Mesenteric fat pad (tissue), 1 donor: ENCODE results near the gene PATJ. TPM values are rescaled to one million over a fixed set of nuclear protein-coding genes. Genes with fewer than 3 reads are reported as not detected.
"Not testable (repeated sequence)": the region's sequence is repeated elsewhere in the genome, so short reads cannot be mapped to it uniquely, and the experiment has no call there.

ENCODE experiments used
- DNase-seq: peaks from one replicate; pipeline ENCODE4 v3.0.0-alpha.2; 2020; ENCODE audit warnings: low spot score
- long read RNA-seq: library from polyadenylated mRNA; unstranded; transcript quantifications from one replicate; pipeline ENCODE4 v2.0.0, GENCODE V29; 2020
- total RNA-seq: library from RNA; stranded (reverse); fragmentation: NEBNext Ultra II Directional; extraction: Animal tissue kit (Norgen Biotek cat#: 25700); gene quantifications from one replicate; pipeline ENCODE4 v1.2.1, GENCODE V29; 2021
- donor health status: DM: yes; HTN: yes; CAD: no.

The PATJ gene, protein sequence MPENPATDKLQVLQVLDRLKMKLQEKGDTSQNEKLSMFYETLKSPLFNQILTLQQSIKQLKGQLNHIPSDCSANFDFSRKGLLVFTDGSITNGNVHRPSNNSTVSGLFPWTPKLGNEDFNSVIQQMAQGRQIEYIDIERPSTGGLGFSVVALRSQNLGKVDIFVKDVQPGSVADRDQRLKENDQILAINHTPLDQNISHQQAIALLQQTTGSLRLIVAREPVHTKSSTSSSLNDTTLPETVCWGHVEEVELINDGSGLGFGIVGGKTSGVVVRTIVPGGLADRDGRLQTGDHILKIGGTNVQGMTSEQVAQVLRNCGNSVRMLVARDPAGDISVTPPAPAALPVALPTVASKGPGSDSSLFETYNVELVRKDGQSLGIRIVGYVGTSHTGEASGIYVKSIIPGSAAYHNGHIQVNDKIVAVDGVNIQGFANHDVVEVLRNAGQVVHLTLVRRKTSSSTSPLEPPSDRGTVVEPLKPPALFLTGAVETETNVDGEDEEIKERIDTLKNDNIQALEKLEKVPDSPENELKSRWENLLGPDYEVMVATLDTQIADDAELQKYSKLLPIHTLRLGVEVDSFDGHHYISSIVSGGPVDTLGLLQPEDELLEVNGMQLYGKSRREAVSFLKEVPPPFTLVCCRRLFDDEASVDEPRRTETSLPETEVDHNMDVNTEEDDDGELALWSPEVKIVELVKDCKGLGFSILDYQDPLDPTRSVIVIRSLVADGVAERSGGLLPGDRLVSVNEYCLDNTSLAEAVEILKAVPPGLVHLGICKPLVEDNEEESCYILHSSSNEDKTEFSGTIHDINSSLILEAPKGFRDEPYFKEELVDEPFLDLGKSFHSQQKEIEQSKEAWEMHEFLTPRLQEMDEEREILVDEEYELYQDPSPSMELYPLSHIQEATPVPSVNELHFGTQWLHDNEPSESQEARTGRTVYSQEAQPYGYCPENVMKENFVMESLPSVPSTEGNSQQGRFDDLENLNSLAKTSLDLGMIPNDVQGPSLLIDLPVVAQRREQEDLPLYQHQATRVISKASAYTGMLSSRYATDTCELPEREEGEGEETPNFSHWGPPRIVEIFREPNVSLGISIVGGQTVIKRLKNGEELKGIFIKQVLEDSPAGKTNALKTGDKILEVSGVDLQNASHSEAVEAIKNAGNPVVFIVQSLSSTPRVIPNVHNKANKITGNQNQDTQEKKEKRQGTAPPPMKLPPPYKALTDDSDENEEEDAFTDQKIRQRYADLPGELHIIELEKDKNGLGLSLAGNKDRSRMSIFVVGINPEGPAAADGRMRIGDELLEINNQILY (N-terminal part only)
- total RNA-seq: 11.1 TPM
- long read RNA-seq, partial matches to known transcripts: 5 of 8 reads
- long read RNA-seq, other reads (novel, unspliced or antisense): 3 of 8 reads

DNA sequence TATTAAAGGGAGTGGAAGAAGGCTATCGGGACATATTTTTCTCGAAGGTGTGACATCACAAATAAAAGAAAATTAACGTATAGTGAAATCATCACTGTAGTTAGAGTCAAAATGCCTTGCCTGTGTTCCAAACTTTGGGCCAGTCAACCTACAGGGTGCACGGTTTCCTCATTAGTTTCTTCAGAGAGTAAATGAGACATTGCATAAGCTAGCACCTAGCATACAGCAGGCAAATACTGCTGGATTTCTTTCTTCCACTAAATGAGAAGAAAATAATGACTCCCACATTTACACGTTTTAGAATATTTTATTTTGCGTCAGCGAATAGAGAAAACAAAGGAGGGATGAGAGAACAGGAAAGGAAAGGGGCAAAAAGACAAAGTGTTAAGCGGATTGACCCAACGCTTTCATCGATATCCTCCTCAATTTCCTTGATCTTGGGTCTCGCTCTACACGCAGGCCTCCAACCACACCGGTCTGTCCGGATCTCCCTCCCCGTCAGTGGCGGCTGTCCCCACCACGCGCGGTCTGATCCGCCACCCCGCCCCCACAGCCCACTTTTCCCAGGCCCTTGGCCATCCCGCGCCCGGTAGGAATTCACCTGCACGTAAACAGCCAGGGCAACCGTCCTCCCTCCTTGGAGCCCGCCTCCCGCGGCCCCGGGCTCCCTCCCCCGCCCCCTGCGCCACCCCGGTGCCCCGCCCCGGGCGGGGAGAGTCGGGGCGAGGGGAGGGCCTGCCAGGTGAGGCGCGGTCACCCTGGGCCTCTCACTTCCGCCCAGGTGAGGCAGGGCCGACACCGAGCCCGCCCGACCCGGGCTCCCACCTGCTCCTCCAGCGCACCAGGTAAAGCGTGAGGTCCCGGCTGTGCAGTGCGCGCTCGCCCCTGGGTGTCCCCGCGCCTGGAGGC, at the start of gene PATJ:
Gene PATJ (plus strand): TSS at position 770 of the 909 bp plus-strand sequence. CDS start 20,413 bp downstream, outside the sequence.
- no peak for DNase-seq

DNA sequence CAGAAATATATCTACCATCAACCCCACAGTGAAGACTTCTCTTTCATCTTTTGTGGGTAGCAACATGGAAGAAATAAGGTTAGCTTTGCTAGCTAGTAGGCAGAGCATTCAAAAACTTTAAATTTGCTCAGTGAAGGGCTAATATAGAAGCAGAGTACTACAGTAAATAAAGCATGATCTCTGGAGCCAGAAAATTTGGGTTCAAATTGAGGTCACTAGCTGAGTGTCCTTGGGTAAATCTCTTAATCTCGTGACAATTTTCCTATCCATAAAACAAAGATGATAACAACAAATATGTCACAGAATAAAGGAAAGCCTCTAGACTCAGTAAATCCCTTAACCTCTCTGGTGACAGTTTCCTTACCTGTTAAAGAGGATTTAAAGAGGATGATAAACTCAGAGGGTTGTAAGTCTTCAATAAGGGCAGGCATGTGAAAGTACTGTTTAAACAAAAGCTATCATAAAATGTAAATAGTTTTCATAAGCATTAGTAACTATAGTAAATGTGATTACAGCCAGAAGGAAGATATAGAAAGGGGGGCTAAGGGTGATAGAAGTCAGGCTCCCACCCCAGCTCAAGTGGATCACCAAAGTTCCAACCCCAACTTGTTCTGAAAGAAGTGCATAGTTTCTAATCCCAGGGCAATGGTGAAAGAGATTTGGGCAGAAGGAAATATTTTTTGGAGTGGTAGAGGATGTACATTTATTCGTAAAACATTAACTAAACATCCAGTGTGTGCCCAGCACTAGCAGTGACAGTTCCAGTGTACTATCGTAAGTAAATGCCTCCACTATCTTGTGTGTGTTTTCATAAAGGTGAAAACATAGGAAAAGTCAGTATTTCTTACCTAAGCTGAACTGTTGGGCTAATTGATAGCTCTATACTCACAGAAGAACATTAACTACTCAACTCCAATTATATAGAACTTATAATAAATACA, 42.1 kb upstream of the PATJ start:
- DNase-seq: no peak

DNA sequence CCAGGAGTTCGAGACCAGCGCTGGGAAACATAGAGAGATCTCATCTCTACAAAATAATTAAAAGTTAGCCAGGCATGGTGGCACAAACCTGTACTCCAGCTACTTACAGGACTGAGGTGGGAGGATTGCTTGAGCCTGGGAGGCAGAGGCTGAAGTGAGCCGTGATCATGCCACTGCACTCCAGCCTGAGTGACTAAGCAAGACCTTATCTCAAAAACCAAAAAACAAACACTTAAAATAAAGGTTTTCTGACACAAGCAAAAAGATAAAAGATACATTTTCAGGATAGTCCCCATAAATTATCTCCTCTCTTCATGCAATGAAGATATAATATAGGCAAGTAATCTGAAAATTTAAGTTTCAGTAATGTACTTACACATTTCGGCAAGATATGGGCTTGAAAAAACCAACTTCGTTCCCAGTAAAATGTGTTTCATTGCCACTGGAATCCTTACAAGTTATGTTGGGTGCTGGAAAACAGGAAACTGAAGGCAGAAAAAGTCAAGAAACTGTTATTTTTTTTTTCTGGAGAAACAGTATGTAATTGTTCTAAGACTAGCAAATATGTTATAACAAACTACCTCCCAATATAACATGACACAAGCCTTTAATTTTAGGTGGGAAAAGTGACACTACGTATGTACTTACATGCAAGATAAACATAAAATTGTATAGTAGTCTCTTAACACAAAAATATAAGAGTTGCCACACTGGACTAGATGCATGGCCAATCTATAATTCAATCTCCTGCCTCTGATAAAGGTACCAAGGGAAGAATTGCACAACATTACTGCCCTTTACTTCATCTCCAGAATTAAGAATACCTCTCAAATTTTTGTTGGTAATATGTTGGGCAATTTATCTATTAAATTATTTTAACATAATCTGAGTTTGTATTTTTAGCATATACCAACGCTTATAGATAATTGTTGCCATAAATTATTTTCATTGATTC, 33.0 kb upstream of the PATJ start:
- no peak for DNase-seq

DNA sequence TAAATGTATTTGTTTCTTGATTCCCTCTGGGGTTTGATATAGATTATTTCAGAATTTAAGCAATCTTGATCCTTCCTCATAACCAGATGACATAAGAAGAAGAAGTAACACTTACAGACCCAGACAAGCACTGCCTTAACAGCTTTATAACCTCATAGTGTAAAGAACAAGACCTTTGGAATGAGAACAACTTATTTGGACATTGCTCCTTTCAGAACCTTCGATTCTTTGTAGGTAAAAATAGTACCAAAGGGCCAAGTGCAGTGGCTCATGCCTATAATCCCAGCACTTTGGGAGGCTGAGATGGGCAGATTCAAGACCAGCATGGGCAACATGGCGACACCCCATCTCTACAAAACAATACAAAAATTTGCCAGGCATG, 32.4 kb upstream of the PATJ start:
- DNase-seq: no peak

DNA sequence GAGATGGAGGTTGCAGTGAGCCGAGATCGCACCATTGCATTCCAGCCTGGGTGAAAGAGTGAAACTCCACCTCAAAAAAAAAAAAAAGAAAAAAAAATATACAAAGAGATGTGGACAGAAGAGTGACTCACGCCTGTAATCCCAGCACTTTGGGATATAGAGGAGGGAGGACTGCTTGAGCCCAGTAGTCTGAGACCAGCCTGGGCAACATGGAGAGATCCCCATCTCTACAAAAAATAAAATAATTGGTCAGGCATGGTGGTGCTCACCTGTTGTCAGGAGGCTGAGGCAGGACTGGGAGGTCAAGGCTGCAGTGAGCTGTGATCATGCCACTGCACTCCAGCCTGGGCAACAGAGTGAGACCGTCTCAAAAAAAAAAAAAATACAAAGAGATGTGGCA, 31.0 kb upstream of the PATJ start:
- DNase-seq: not testable (repeated sequence)

DNA sequence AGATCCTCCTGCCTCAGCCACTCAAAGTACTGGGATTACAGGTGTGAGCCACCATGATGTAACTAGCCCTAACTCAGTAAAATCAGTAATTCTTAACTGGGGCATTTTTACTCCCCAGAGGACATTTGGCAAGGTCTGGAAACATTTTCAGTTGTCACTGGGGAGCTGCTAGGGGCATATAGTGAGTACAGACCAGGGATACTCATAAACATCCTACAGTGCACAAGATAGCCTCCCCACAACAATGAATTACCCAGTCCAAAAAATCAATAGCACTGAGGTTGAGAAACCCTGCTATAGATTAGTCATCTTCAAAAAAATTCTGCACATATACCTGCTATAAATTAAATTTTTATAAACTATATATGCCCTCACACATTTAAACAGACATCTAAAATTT, 30.3 kb upstream of the PATJ start:
- DNase-seq: no peak

DNA sequence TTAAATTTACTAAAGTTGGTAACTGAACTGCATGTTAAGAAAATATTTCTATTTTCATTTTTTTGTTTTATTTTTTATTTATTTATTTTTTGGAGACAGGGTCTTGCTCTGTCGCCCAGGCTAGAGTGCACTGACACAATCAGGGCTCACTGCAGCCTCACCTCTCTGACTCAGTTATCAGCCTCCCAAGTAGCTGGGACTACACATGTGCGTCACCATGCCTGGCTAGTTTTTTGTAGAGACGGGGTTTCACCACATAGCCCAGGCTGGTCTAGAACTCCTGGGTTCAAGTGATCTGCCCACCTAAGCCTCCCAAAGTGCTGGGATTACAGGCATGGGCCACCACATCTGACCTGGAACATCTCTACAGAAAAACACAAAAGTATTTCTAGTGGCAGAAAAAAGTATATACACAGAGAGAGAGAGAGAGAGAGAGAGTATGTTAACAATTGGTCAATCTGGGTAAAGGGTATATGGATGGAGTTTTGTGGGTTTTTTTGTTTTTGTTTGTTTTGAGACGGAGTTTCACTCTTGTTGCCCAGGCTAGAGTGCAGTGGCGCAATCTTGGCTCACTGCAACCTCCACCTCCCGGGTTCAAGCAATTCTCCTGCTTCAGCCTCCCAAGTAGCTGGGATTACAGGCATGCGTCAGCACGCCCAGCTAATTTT, 23.1 kb upstream of the PATJ start:
- not testable (repeated sequence) for DNase-seq

DNA sequence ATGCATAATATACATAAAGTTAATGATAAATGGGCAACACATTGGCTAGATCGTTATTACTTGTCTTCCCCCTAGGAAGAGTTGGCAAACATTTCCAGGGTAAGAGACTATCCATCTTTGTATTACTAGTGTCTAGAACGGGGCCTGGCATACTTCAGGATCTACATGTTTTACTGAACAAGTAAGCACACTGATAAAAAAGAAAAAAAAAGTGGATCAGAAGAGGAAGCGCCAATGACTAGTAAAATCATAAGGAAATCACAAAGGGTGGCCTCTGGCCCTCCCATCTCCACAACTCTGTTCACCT, 17.8 kb upstream of the PATJ start:
- no peak for DNase-seq

DNA sequence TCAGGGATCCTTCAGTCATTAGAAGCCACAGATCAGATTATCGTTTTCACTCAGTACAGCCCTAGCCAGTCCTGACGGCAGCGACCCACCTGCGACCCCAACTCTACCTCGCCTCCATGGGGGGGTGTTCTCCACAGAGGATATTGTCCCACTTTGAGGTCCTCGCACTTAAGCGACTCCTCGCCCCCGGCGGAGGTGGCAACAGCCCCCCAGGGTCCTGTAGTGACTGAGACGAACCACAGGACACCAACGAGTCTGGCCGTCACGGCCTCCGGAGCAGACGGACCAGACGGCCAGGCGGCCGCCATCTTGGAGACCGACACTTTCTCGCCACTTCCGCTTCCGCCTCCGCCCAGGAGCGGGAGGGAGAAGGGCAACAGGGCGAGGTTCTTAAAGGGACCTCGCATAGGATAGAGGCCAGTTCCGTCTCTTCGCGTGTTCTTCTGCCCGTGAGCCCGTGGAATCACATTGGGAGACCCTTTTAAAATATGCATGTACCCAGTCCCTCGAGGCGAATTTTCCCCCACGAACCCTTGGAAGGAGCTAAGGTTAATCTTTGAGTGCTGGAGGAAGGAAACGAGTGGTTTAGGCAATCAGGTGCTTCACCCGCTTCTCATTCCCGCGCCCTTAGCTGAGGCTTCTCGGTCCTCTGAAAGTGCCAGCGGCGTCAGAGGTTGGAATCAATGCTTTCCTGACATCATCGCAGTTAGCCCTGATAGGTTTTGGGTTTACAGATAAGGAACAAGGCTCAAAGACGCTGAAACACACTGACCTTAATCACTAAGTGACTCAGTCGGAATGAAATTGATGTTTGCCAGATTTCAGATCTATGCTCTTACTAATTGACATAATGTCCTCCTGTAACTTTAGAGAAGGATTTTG, 17.2 kb upstream of the PATJ start, which contains the start of gene TM2D1:
Gene TM2D1 (minus strand): TSS at position 329 of the 882 bp plus-strand sequence. CDS start 21 bp downstream, at position 308.
- DNase-seq: peak; percentile 96

DNA sequence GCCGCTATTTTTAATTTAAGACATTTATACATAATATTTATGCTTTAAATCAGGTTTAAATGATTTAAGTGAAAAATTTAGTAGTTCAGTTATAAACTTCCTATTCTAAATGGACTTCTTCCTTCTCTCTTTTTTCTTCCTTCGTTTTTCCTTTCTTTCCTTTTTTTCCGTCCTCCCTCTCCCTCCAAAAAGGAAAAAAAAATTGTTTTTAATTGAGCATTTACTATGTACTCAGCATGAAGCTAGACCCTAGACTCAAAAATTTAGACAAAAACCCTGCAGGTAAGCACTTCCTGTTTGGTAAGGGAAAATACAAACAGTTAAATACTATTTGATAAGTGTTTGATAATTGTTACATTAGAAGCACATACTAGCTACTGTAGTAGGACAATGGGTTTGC, 14.7 kb upstream of the PATJ start:
- no peak for DNase-seq

DNA sequence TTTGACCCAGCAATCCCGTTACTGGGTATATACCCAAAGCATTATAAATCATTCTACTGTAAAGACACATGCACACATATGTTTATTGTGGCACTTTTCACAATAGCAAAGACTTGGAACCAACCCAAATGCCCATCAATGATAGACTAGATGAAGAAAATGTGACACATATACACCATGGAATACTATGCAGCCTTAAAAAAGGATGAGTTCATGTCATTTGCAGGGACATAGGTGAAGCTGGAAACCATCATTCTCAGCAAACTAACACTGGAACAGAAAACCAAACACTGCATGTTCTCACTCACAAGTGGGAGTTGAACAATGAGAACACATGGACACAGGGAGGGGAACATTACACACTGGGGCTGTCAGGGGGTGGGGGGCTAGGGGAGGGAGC, 11.6 kb upstream of the PATJ start:
- not testable (repeated sequence) for DNase-seq

DNA sequence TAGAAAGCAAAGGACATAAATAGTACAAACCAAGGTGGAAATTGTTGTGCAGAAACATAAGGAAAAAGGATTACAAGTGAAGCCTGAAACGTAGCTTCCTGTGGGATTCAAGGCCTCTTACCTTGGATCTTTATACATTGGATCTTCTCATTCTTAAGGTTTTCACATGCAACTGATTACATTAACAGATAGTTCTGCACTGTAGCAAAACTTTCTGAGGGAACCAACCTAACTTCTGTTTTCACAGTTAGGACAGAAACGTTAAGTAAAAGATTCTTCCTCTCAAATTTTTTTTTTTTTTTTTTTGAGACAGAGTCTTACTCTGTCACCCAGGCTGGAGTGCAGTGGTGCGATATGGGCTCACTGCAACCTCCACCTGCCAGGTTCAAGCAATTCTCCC, 9.6 kb upstream of the PATJ start:
- DNase-seq: no peak

DNA sequence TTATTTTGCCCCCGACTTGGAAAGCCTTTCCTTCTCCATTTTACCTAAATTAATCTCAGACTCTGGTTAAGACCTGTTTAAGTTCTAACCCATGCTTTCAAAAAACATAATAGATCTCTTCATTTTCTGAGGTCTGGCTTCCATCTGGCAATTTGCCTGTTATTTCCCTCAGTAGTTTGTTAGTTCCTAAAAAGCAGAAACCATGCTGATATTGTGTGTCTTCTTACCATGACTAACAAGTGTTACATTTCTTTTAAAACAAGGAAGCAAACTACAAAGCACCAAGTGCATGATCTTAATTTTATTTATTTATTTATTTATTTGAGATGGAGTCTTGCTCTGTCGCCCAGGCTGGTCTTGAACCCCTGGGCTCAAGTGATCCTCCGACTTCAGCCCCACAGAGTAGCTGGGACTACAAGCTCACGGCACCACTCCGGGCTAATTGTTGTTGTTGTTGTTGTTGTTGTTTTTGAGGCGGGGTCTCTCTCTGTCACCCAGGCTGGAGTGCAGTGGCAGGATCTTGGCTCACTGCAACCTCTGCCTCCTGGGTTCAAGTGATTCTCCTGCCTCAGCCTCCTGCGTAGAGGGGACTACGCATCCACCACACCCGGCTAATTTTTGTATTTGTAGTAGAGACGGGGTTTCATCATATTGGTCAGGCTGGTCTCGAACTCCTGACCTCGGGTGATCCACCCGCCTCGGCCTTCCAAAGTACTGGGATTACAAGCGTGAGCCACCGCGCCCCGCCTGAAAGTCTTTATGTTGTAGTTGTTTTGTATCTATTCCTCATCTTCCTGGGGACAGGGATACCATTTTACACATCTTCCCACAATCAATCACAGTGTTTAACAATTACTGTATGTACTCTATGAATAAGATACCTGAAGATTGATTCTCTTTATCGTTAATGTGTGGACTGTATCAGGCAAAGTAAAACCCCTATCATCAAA, 1.3 kb upstream of the PATJ start:
- DNase-seq: no peak

DNA sequence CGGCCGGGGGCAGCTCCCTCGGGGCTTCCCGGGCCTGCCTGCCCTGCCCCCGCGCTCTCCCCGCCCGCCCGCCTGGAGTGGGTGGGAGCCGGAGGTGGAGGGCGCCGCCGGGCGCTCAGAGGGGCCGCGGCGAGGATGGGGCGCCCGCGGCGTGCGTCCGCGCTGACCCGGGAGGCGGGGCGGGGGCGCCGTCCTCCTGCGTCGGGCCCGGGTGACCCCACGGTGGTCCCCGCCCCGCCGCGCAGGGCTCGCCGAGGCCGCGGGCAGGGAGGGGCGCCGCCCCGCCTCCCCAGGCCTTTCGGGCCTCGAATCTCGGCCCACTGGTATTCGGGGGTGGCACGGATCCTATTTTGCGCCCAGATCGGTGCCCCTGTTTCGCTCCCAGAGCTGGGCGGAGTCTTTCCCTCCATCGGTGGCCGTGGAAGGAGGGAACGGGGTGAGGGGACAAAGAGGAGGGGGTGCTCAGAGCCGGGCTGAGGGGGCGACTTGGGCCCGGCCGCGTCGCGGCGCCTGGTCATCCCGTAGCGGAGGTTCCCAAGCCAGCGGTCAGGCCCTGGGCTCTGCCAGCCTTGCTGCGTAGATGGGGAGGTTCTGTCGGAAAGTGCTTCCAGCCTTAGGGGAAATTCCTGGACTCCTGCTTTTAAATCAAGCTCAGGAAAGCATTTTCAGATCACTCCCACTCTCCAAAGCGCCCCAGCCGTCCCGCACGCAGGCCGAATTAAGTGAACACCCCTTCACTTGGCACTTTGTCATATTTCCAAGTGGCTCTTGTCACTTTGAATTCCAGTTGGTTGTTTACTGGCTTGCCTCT, 545 bp downstream of the PATJ start:
- DNase-seq: no peak

DNA sequence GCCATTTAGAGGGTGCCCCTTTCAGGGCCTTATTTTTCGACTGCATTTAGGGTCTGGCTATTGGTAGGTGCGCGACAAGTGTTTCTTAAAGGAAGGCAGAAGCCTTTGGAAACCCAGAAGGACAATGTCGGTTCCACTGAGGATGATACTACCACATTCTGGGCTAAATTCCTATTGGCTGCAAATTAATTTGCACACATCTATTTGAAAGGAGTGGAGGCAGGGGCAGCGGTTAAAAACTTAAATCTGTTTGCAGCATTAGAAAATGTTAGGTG, 1.1 kb downstream of the PATJ start:
- no peak for DNase-seq
